Measurements from ENCODE around the gene SNX21.

SNX21 gene

GRCh38 chr20:45860560-45861220 lies 27.1 kb downstream of the SNX21 start:
- Histone ChIP-seq H2BK5ac (ENCODE audit: low read length) (no peak overlapping the region), H2BK120ac (ENCODE audit: low read depth, low read length) (no peak overlapping the region), H3K4me3 (ENCODE audit: low read length in 2 of 2) (no peak overlapping the region), H3K14ac (ENCODE audit: low read length) (no peak overlapping the region), H3K4me1 (ENCODE audit: control insufficient read depth in 2 of 2, insufficient read depth in 1 of 2, low read depth in 1 of 2, low read length in 2 of 2) (peaks cover 4 to 7% of the 10 kb centered on the region in 2 donors), H3K18ac (ENCODE audit: low read length) (no peak overlapping the region), H3K27ac (replicated peaks; ENCODE audit: low read length) (no peak overlapping the region), H2AFZ (ENCODE audit: low read length) (no peak overlapping the region), H4K91ac (ENCODE audit: low read depth, low read length, poor library complexity) (no peak overlapping the region), H3K23ac (ENCODE audit: low read depth, low read length, poor library complexity) (no peak overlapping the region), H3K27me3 (ENCODE audit: control insufficient read depth in 3 of 3, insufficient read depth in 3 of 3, low read depth in 1 of 3, low read length in 3 of 3) (no peaks in the 10 kb centered on the region), H3K4ac (ENCODE audit: low read length) (no peak overlapping the region), H2AK5ac (ENCODE audit: low read depth, low read length) (no peak overlapping the region), H2BK15ac (ENCODE audit: low read length) (no peak overlapping the region), H3K9me3 (replicated peaks in 1 of 2; ENCODE audit: control insufficient read depth in 2 of 2, insufficient read depth in 1 of 2, low read depth in 1 of 2, low read length in 2 of 2) (no peaks in the 10 kb centered on the region), H4K8ac (ENCODE audit: low read depth, low read length) (no peak overlapping the region), H3K79me1 (ENCODE audit: low read depth, low read length) (peaks cover 2% of the 10 kb centered on the region), H3K9ac (ENCODE audit: low read depth, low read length, poor library complexity) (no peak overlapping the region), H2BK12ac (ENCODE audit: low read length) (no peak overlapping the region), H3K4me2 (ENCODE audit: insufficient read depth, low read length, poor library complexity, severe bottlenecking) (no peak overlapping the region), H3K36me3 (replicated peaks in 1 of 2; ENCODE audit: control insufficient read depth in 2 of 2, insufficient read depth in 2 of 2, low read length in 2 of 2) (no peaks in the 10 kb centered on the region)
- DNase-seq (ENCODE audit: low spot score) = no peak
- WGBS, 2 donors (ENCODE audit: extremely low coverage in 2 of 2, insufficient read length in 2 of 2, insufficient replicate concordance in 1 of 2) = no CpG with 5 or more reads among the region's 7 CpGs

GRCh38 chr20:45861221-45862075 lies 27.8 kb downstream of the SNX21 start:
- Histone ChIP-seq H4K8ac (ENCODE audit: low read depth, low read length) (no peak overlapping the region), H3K4me2 (ENCODE audit: insufficient read depth, low read length, poor library complexity, severe bottlenecking) (no peak overlapping the region), H3K18ac (ENCODE audit: low read length) (no peak overlapping the region), H3K4me3 (ENCODE audit: low read length in 2 of 2) (no peak overlapping the region), H3K36me3 (replicated peaks in 1 of 2; ENCODE audit: control insufficient read depth in 2 of 2, insufficient read depth in 2 of 2, low read length in 2 of 2) (no peaks in the 10 kb centered on the region), H3K79me1 (ENCODE audit: low read depth, low read length) (peaks cover 2% of the 10 kb centered on the region), H3K4me1 (ENCODE audit: control insufficient read depth in 2 of 2, insufficient read depth in 1 of 2, low read depth in 1 of 2, low read length in 2 of 2) (peaks cover 4 to 6% of the 10 kb centered on the region in 2 donors), H3K4ac (ENCODE audit: low read length) (no peak overlapping the region), H2AK5ac (ENCODE audit: low read depth, low read length) (no peak overlapping the region), H2BK12ac (ENCODE audit: low read length) (no peak overlapping the region), H2BK15ac (ENCODE audit: low read length) (no peak overlapping the region), H3K9ac (ENCODE audit: low read depth, low read length, poor library complexity) (no peak overlapping the region), H4K91ac (ENCODE audit: low read depth, low read length, poor library complexity) (no peak overlapping the region), H3K14ac (ENCODE audit: low read length) (no peak overlapping the region), H3K9me3 (replicated peaks in 1 of 2; ENCODE audit: control insufficient read depth in 2 of 2, insufficient read depth in 1 of 2, low read depth in 1 of 2, low read length in 2 of 2) (no peaks in the 10 kb centered on the region), H2BK120ac (ENCODE audit: low read depth, low read length) (no peak overlapping the region), H3K27ac (replicated peaks; ENCODE audit: low read length) (no peak overlapping the region), H2BK5ac (ENCODE audit: low read length) (no peak overlapping the region), H3K23ac (ENCODE audit: low read depth, low read length, poor library complexity) (no peak overlapping the region), H3K27me3 (ENCODE audit: control insufficient read depth in 3 of 3, insufficient read depth in 3 of 3, low read depth in 1 of 3, low read length in 3 of 3) (no peaks in the 10 kb centered on the region), H2AFZ (ENCODE audit: low read length) (no peak overlapping the region)
- WGBS, 2 donors (ENCODE audit: extremely low coverage in 2 of 2, insufficient read length in 2 of 2, insufficient replicate concordance in 1 of 2) = no CpG with 5 or more reads among the region's 7 CpGs
- no peak for DNase-seq (ENCODE audit: low spot score)

GRCh38 chr20:45863543-45864470 lies 30.2 kb downstream of the SNX21 start:
- H3K14ac ChIP-seq (ENCODE audit: low read length) = no peak overlapping the region
- no peak overlapping the region for H2BK15ac ChIP-seq (ENCODE audit: low read length)
- H3K9me3 ChIP-seq (replicated peaks in 1 of 2; ENCODE audit: control insufficient read depth in 2 of 2, insufficient read depth in 1 of 2, low read depth in 1 of 2, low read length in 2 of 2) = no peaks in the 10 kb centered on the region
- no peak for DNase-seq (ENCODE audit: low spot score)
- H4K8ac ChIP-seq (ENCODE audit: low read depth, low read length) = no peak overlapping the region
- no peak overlapping the region for H4K91ac ChIP-seq (ENCODE audit: low read depth, low read length, poor library complexity)
- H3K27ac ChIP-seq (replicated peaks; ENCODE audit: low read length) = no peak overlapping the region
- H3K79me1 ChIP-seq (ENCODE audit: low read depth, low read length) = no peaks in the 10 kb centered on the region
- no peaks in the 10 kb centered on the region for H3K4me1 ChIP-seq (ENCODE audit: control insufficient read depth in 2 of 2, insufficient read depth in 1 of 2, low read depth in 1 of 2, low read length in 2 of 2)
- H2AFZ ChIP-seq (ENCODE audit: low read length) = no peak overlapping the region
- no peaks in the 10 kb centered on the region for H3K27me3 ChIP-seq (ENCODE audit: control insufficient read depth in 3 of 3, insufficient read depth in 3 of 3, low read depth in 1 of 3, low read length in 3 of 3)
- H3K4ac ChIP-seq (ENCODE audit: low read length) = no peak overlapping the region
- H3K18ac ChIP-seq (ENCODE audit: low read length) = no peak overlapping the region
- no CpG with 5 or more reads among the region's 7 CpGs for WGBS, 2 donors (ENCODE audit: extremely low coverage in 2 of 2, insufficient read length in 2 of 2, insufficient replicate concordance in 1 of 2)
- H3K9ac ChIP-seq (ENCODE audit: low read depth, low read length, poor library complexity) = no peak overlapping the region
- H3K23ac ChIP-seq (ENCODE audit: low read depth, low read length, poor library complexity) = no peak overlapping the region
- H3K4me3 ChIP-seq (ENCODE audit: low read length in 2 of 2) = no peak overlapping the region
- no peaks in the 10 kb centered on the region for H3K36me3 ChIP-seq (replicated peaks in 1 of 2; ENCODE audit: control insufficient read depth in 2 of 2, insufficient read depth in 2 of 2, low read length in 2 of 2)
- H3K4me2 ChIP-seq (ENCODE audit: insufficient read depth, low read length, poor library complexity, severe bottlenecking) = no peak overlapping the region
- H2BK120ac ChIP-seq (ENCODE audit: low read depth, low read length) = no peak overlapping the region
- no peak overlapping the region for H2AK5ac ChIP-seq (ENCODE audit: low read depth, low read length)
- no peak overlapping the region for H2BK5ac ChIP-seq (ENCODE audit: low read length)
- H2BK12ac ChIP-seq (ENCODE audit: low read length) = no peak overlapping the region

All from neuronal stem cell (in vitro differentiated cells).